NCI-H1694 treated with DMSO at 0.1 percent for 48 hours (cell line): Measurements from ENCODE around the gene PNPLA7.
"Not testable (repeated sequence)": the region's sequence is repeated elsewhere in the genome, so short reads cannot be mapped to it uniquely, and the experiment has no call there.

Source experiments
- DNase-seq: peaks from one replicate; lab custom pipeline; 2025; lab: John Stamatoyannopoulos, UW

PNPLA7 gene

GRCh38 chr9:137550231-137550621 lies at the start of gene PNPLA7:
Gene PNPLA7, minus strand, starts transcription at chr9:137550402. Its CDS starts 205 bp downstream, at chr9:137550197.
- peak; percentile 36 for DNase-seq

- DNase-seq, result no peak
Measured at GRCh38 chr9:137598943-137599342, 48.7 kb upstream of the PNPLA7 start.

DNA sequence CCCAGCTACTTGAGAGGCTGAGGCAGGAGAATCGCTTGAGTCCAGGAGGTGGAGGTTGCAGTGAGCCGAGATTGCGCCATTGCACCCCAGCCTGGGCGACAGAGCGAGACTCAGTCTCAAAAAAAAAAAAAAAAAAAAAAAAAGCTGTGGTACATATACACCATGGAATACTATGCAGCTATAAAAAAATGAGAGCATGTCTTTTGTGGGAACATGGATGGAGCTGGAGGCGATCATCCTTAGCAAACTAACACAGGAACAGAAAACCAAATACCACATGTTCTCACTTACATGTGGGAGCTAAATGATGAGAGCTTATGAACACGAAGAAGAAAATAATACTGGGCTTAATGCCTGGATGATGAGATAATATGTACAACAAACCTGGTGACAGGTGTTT lies 46.4 kb upstream of the PNPLA7 start:
- not testable (repeated sequence) for DNase-seq

DNA sequence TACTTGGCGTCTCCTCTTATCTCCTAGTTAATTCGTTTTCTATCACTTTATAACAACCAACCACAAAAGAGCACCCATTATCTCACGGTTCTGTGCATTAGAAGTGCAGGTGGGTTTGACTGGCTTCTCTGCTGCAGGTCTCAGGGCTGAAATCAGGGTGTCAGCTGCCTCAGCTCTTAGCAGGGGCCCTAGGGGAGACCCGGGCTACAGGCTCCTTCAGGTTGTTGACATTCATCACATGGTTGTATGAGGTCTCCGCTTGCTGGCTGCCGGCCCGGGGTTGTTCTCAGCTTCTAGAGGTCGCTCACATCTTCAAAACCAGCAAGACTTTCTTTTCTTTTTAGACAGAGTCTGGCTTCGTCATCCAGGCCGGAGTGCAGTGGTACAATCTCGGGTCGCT lies 43.0 kb upstream of the PNPLA7 start:
- DNase-seq, result no peak

- no peak for DNase-seq
Measured at GRCh38 chr9:137592767-137593166, 42.6 kb upstream of the PNPLA7 start.

DNA sequence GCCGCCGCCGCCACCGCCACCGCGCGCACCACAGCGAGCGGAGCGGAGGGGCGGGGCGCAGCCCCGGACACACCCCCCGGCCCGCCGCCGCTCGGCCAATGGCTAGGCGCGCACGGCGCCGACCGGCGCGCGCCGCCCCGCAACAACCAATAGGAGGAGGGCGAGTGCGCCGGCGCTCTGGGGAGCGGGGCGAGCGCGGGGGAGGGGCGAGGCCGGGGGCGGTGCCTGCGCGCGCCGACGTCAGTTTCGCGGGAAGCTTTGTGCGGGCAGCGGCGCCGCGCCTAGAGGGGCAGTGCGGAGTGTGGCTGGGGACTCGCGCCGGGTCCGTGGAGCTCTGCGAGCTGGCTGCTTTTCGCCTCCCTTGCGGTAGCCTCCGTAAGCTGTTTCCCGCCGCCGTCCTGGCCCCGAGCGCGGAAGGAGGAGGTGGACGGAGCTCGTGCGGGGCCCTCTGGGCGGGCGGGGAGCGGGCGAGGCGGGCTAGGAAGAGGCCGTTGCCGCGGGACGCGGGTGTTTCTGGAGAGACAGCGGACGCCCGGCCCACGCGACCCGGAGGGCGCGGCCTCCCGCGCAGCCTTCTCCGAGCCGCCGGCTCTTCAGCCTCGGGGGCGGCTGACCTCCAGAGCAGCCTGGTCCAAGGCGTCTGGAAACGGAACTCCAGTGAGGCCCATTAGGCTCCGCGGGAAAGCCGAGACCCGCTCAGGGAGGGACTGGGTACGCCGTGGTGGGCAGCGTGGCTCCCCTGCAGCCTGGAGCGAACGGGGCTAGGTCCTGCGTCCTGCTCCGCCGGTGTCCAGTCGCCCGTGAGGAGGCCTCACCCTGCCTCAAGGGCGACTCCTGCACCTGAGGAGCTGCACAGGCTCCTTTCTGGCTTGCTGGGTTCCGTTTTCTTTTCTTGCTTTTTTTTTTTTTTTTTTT lies 40.5 kb upstream of the PNPLA7 start, which contains the start of gene ZMYND19:
ZMYND19 (minus strand) TSS at position 44 of the 915 bp plus-strand sequence. CDS start 249 bp downstream, outside the sequence.
- DNase-seq, result peak; percentile 47

DNA sequence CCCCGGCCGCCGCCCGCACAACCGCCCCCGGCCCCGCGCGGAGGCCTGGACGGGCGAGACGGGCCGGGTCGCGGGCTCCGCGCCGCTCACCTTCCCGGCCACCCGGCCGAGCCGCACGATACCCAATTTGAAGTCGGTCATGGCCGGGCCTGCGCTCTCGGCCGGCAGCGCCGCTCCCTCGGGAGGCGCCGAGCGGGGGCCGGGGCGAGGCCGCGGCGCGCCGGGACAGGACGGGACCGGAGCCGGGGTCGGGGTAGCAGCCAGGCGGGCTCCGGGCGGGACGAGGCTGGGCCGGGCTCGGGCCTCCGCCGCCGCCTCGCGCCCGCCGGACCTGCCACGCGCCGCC lies 39.9 kb upstream of the PNPLA7 start:
- DNase-seq, result no peak

DNA sequence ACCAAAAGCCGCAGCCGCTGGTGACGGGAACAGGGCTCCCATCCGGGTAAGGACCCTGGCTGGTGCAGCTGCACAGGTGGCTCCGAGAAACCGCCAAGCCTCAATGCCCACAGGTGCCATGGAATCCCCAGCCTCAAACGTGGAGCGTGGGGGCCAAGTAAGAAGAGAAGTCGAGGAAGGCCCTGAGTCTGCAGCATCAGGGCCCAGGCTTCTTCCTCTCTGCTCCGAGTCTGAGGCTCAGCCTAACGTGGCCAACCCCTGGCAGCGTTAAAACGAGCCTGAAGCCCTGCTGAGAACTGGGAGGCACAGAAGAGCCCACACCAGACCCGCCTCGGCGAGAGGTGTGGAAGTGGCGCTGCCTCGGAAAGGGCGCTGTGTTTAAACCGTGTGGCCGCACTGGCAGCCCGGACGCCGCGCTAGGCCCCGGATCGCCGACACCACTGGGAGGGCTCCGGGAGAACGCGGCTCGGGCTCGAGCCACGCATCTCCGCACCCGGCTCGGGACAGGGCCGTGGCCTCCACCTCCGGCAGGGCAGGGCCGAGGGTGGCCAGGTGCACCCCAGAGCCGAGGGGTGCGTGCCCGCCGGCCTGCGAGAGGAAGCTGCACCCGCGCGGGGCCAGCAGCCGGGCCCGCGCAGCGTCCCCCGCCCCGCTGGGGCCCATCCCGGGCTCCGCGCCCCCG lies 39.4 kb upstream of the PNPLA7 start:
- DNase-seq, result no peak

DNA sequence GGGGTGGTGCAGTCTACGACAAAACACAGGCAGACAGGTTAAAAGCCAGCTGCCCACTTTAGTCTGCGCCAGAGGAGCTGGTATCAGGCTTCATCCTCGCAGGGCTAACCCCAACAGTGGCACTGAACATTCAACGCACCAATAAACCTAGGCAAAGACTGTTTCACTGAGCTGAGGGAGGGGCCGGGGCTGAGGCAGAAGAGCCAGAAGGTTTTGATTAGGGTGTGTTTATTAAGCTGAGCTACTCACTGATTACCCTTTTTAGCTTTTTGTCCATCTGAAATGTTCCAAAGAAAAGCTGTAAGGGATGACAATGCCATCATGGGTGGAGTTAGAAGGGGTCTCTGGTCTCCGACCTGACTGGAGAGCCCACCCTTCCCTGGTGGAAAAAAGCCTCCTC lies 38.7 kb upstream of the PNPLA7 start:
- no peak for DNase-seq

DNA sequence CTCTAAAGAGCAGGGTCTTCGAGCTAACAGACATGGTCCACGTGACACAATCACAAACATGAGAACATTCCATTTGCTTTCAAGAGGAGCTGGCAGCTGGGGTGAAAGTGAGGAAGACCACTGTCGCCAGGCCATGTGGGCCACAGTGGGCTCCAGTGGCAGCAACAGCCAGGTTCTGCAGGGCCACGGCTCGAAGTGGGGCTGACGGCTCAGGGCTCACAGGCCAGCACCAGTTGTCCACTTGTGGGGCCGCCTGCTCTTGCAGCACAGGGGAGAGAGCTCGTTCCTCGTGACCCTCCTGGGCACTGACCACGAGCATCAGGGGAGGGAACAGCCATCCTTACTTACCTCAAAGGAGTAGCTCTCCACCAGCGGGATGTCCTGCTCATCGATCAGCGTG lies 38.1 kb upstream of the PNPLA7 start:
- no peak for DNase-seq

- DNase-seq, result no peak
Measured at GRCh38 chr9:137586854-137587253, 36.7 kb upstream of the PNPLA7 start.

DNA sequence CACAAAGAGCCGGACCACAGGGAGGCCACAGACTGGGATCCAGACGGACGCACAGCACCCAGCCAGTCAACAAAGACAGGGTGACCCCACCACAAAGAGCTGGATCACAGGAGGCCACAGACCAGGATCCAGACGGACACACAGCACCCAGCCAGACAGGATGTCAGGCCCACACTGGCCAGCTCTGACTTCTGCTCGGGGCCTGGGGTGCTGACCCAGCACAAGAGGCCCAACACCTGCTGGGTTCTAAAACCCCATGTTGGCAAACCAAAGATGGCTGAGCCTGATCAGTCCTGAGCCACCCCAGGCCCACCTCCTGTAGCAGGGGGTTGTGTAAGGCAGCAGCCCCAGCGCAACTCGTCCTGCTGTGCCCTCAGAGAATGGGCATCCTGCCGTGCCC lies 33.8 kb upstream of the PNPLA7 start:
- no peak for DNase-seq

DNA sequence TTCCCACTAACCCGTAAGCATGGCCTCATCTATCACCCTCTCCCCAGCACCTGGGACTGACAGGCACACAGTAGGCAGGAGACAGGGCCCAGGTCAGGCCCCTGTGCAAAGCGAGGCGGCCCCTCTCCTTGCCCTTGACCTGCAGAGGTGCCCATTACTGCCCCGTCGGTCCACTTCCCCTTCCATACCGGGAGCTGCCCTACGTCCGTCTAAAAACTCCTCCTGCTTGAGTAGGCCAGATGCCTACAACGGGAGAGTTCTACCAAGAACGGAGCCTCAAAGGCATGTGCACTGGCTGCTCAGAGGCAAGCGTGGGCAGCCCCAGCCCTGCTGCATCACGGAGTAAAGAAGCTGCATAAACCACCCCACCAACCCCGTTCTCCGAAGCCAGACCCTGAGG lies 33.1 kb upstream of the PNPLA7 start:
- DNase-seq, result no peak

DNA sequence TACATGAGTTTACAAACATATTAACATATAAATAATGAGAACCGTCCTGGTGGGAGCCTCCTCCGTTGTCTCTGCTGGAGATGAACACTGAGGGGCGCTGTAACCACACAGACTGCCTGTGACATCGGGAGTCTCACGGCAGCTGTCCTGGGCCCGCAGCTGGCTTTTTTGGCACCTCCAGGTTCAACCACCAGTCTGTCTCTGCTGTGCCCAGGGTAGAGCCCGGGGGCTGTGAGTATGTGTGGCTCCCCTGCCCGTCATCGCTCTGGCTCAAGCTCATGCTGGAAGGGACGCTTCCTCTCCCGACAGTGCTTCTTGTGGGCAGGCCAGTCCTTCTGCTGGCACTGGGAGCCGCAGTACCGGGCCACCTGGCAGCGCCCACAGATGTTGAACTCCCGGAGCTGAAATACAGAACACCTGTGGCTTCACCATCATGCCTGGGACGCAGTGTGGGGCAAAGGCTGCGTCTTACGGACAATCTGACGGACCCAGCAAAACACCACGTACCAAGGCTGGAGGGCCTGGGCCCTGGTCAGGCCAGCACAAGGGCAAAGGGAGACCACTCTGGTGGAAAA lies 32.2 kb upstream of the PNPLA7 start:
- DNase-seq, result peak; percentile 17

DNA sequence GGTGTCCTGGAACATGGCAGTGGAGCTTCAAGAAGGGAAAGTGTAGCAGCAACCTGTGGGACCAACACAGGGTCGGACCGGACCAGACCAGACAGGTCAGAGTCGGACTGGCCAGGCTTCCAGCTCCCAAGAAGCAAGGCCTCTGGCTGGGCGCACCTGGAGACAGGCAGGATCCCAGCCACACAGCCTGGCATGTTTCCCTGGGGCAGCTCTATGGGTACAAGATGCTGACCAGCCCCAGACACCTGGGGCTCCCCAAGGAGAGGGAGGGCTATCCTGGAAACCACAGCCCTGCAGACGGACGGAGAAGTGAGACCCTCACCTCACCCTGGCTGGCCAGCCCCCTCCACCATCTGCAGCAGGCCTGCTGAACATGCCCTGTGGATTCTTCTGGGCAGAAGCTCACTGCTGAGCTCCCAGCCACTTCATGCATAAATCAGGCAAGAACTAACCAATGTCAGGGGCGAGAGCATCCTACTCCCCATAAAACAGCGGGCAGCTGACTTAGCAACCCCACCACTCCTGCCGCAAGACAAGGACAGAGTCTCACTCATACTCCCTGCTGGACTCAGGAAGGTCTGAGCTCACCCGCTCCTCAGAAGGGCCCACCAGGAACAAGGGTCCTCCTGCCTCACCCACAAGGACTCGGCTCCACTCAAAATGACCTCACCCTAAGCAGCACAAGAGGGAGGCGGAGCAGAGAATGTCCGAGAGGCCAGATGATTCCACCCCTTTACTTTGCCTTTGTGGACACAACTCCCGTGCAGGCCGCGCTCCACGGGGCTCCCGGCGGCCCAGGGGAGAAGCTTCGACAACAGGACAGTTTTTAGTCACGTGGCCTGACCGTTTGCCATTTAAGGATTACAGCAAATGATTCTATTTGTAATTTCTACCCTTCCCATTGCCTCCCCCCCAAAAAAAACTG lies 31.4 kb upstream of the PNPLA7 start:
- no peak for DNase-seq

GRCh38 chr9:137580954-137581322 lies 30.7 kb upstream of the PNPLA7 start:
- no peak for DNase-seq

- DNase-seq, result no peak
Measured at GRCh38 chr9:137580209-137580953, 30.2 kb upstream of the PNPLA7 start.

- no peak for DNase-seq
Measured at GRCh38 chr9:137579259-137579604, 29.0 kb upstream of the PNPLA7 start.

GRCh38 chr9:137578518-137579258 lies 28.5 kb upstream of the PNPLA7 start, which contains the start of gene DPH7:
Gene DPH7, minus strand, starts transcription at chr9:137578925. Its CDS starts 148 bp downstream, at chr9:137578777.
- DNase-seq, result peak; percentile 50

DNA sequence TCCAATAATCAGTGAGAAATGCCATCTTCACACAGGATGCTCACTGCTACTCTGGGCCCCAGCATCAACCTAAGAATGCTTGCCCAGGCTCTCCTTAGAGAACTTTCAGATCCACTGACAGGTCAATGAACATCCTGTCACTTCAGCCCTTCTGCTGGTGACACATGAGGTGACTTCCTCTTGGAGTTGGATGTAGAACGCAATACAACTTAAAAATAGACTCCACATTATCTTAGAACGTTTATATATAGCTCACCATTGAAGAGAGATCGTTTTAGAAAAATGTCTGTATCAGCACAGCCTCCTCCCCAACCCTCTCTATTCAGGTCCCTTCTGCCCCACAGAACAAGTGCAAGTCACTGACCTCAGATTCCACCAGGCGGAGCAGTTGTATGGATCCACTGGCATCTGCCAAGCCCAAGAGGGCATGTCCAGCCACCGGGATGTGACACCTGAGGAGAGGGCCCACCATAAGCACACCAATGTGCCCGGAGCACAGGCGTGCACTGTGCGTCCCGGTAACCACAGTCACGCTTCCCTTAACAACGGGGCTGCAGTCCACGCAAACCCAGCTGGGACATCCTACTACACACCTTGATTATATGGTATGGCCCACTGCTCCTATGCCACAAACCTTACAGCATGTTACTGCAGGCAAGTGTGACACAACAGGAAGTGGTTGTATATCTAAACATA lies 25.7 kb upstream of the PNPLA7 start:
- DNase-seq, result no peak
